Measurements from ENCODE around the gene IFITM10. TPM values are rescaled to one million over a fixed set of nuclear protein-coding genes. Genes with fewer than 3 reads are reported as not detected.
"Not testable (repeated sequence)": the region's sequence is repeated elsewhere in the genome, so short reads cannot be mapped to it uniquely, and the experiment has no call there.

IFITM10 gene
- total RNA-seq, 1 donor from 2014 or later, result 0.99 TPM

GRCh38 chr11:1690167-1691025 lies 60.0 kb downstream of the IFITM10 start:
- DNase-seq, result no peak

- not testable (repeated sequence) for DNase-seq
Observed at GRCh38 chr11:1689250-1690166, 60.9 kb downstream of the IFITM10 start.

- not testable (repeated sequence) for DNase-seq
Observed at GRCh38 chr11:1688336-1688947, 62.0 kb downstream of the IFITM10 start.

- not testable (repeated sequence) for DNase-seq
Observed at GRCh38 chr11:1686220-1686619, 64.2 kb downstream of the IFITM10 start.

DNA sequence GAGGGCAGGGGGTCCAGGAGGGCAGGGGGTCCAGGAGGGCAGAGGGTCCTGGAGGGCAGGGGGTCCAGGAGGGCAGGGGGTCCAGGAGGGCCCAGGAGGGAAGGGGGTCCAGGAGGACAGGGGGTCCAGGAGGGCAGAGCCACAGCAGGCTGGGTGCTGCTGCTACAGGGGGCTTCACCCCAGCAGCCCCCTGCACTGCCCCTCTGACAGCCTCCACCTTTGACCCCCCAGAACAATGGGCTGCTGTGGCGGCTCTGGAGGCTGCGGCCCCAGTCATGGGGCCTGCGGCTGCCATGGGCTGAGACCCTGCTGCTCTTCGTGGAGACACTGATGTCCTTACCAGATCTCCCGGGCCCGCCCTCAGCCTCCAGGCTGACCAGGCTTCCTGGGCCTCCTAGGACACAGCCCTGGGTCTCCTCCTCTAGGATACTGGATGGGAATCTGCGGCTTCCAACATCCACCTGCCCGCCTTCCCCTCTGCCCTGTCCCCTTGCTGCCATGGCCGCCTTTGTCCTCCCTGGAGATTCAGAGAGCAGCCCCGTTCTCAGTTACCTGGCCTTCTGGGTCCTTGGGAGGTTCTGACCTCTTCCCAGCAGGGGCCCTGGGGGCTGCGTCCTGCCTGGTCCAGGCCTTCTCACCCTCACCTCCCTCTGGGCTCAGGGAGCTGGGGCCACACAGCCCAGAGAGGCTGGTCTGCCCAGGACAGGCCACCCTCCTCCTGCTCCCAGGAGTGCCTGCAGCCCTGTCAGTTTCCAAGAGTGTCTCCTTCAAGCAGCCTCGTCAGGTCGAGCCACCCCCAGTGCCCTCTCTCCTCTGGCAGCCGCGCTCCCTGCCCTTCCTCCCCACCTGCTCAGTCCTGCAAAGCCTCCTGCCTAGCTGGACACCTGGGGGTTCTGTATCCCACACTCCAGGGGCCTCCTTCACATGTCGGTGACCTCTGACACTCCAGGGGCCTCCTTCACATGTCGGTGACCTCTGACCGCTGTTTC lies 65.2 kb downstream of the IFITM10 start:
- not testable (repeated sequence) for DNase-seq

GRCh38 chr11:1683904-1684572 lies 66.4 kb downstream of the IFITM10 start:
- DNase-seq, result not testable (repeated sequence)

DNA sequence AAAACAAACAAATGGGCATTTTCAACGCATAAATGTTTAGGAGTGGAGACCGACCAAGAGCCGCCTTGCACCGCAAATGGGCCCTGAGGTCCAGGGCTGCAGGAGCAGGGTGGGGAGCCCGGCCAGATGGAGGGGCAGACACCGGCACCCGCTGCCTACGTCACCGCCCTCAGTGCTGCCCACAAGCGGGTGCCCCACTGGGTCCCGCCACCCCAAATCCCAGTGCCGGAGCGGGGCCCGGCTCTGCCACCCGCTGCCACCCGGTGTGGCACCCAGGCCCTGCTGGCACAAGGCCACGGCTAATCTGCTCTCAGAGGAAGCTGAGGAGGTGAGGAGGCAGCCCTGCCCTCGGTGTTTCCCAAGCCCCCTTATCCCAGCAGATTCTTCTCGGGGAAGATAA lies 67.2 kb downstream of the IFITM10 start:
- DNase-seq, result not testable (repeated sequence)

Other genes with a start within 250 kb of the IFITM10 start
- 1.8 TPM for gene DUSP8, start 178.3 kb downstream of the IFITM10 start, total RNA-seq
- 0.30 TPM for gene KRTAP5-1, start 165.3 kb downstream of the IFITM10 start, total RNA-seq
- 3.1 TPM for gene KRTAP5-2, start 152.3 kb downstream of the IFITM10 start, total RNA-seq
- gene KRTAP5-3, start 142.1 kb downstream of the IFITM10 start, total RNA-seq, result 1.3 TPM
- gene KRTAP5-4, start 128.5 kb downstream of the IFITM10 start, total RNA-seq, result 0.79 TPM
- 1.5 TPM for gene KRTAP5-5, start 120.8 kb downstream of the IFITM10 start, total RNA-seq
- gene KRTAP5-6, start 53.4 kb downstream of the IFITM10 start, total RNA-seq, result not detected
- 118 TPM for gene CTSD, start 13.3 kb upstream of the IFITM10 start, total RNA-seq
- 6.7 TPM for gene SYT8, start 84.4 kb upstream of the IFITM10 start, total RNA-seq
- 322 TPM for gene TNNI2, start 88.4 kb upstream of the IFITM10 start, total RNA-seq
- 18.5 TPM for gene LSP1, start 102.5 kb upstream of the IFITM10 start, total RNA-seq
- 0.20 TPM for gene PRR33, start 141.3 kb upstream of the IFITM10 start, total RNA-seq
- gene TNNT3, start 169.1 kb upstream of the IFITM10 start, total RNA-seq, result 428 TPM
- 20.5 TPM for gene MRPL23, start 196.7 kb upstream of the IFITM10 start, total RNA-seq
- gene H19, start 247.2 kb upstream of the IFITM10 start, total RNA-seq, result 7,961 TPM